Measurements from ENCODE around the gene GREM2.

GREM2 gene

GRCh38 chr1:240527086-240527485 lies 84.9 kb downstream of the GREM2 start:
- no peaks in the 10 kb centered on the region for H3K27me3 ChIP-seq (ENCODE audit: control insufficient read depth, insufficient read depth, low read length, poor library complexity, severe bottlenecking)

GRCh38 chr1:240526312-240526711 lies 85.6 kb downstream of the GREM2 start:
- Histone ChIP-seq H3K36me3 (ENCODE audit: control insufficient read depth, insufficient read depth, low read length) (no peaks in the 10 kb centered on the region), H3K27me3 (ENCODE audit: control insufficient read depth, insufficient read depth, low read length, poor library complexity, severe bottlenecking) (no peaks in the 10 kb centered on the region), H3K4me3 (ENCODE audit: insufficient read depth, low read depth, low read length) (no peak overlapping the region), H3K9me3 (ENCODE audit: control insufficient read depth, low read length) (no peaks in the 10 kb centered on the region), H3K27ac (ENCODE audit: insufficient read depth, low read depth, low read length, poor library complexity, severe bottlenecking) (no peak overlapping the region), H3K4me1 (ENCODE audit: control insufficient read depth, insufficient read depth, low read length) (no peaks in the 10 kb centered on the region)
- 72 to 73% methylated on average over 6 to 7 of the region's 7 CpGs for WGBS, 2 experiments

More at GRCh38 chr1:240527086-240527485, 84.9 kb downstream of the GREM2 start:
- Histone ChIP-seq H3K4me3 (ENCODE audit: insufficient read depth, low read depth, low read length) (no peak overlapping the region), H3K36me3 (ENCODE audit: control insufficient read depth, insufficient read depth, low read length) (no peaks in the 10 kb centered on the region), H3K27ac (ENCODE audit: insufficient read depth, low read depth, low read length, poor library complexity, severe bottlenecking) (no peak overlapping the region), H3K4me1 (ENCODE audit: control insufficient read depth, insufficient read depth, low read length) (no peaks in the 10 kb centered on the region), H3K9me3 (ENCODE audit: control insufficient read depth, low read length) (no peaks in the 10 kb centered on the region)
- 90 to 91% methylated on average over 1 of the region's 1 CpG for WGBS, 2 experiments

- no peaks in the 10 kb centered on the region for H3K27me3 ChIP-seq (ENCODE audit: control insufficient read depth, insufficient read depth, low read length, poor library complexity, severe bottlenecking)
- no peak overlapping the region for H3K27ac ChIP-seq (ENCODE audit: insufficient read depth, low read depth, low read length, poor library complexity, severe bottlenecking)
- WGBS, 2 experiments = 88 to 92% methylated on average over 4 of the region's 4 CpGs
- H3K36me3 ChIP-seq (ENCODE audit: control insufficient read depth, insufficient read depth, low read length) = no peaks in the 10 kb centered on the region
- no peaks in the 10 kb centered on the region for H3K4me1 ChIP-seq (ENCODE audit: control insufficient read depth, insufficient read depth, low read length)
- H3K9me3 ChIP-seq (ENCODE audit: control insufficient read depth, low read length) = no peaks in the 10 kb centered on the region
- H3K4me3 ChIP-seq (ENCODE audit: insufficient read depth, low read depth, low read length) = no peak overlapping the region
These were observed 87.4 kb downstream of the GREM2 start for GRCh38 chr1:240524356-240525069.

- Histone ChIP-seq H3K36me3 (ENCODE audit: control insufficient read depth, insufficient read depth, low read length) (no peaks in the 10 kb centered on the region), H3K27me3 (ENCODE audit: control insufficient read depth, insufficient read depth, low read length, poor library complexity, severe bottlenecking) (no peaks in the 10 kb centered on the region), H3K27ac (ENCODE audit: insufficient read depth, low read depth, low read length, poor library complexity, severe bottlenecking) (no peak overlapping the region), H3K9me3 (ENCODE audit: control insufficient read depth, low read length) (no peaks in the 10 kb centered on the region), H3K4me3 (ENCODE audit: insufficient read depth, low read depth, low read length) (no peak overlapping the region), H3K4me1 (ENCODE audit: control insufficient read depth, insufficient read depth, low read length) (no peaks in the 10 kb centered on the region)
- WGBS, 2 experiments = 87 to 91% methylated on average over 6 of the region's 6 CpGs
These were observed 89.7 kb downstream of the GREM2 start for GRCh38 chr1:240522122-240522822.

GRCh38 chr1:240517891-240518290 lies 94.1 kb downstream of the GREM2 start:
- no peaks in the 10 kb centered on the region for H3K36me3 ChIP-seq (ENCODE audit: control insufficient read depth, insufficient read depth, low read length)
- H3K27ac ChIP-seq (ENCODE audit: insufficient read depth, low read depth, low read length, poor library complexity, severe bottlenecking) = no peak overlapping the region
- no peaks in the 10 kb centered on the region for H3K9me3 ChIP-seq (ENCODE audit: control insufficient read depth, low read length)
- no peak overlapping the region for H3K4me3 ChIP-seq (ENCODE audit: insufficient read depth, low read depth, low read length)
- H3K27me3 ChIP-seq (ENCODE audit: control insufficient read depth, insufficient read depth, low read length, poor library complexity, severe bottlenecking) = no peaks in the 10 kb centered on the region
- H3K4me1 ChIP-seq (ENCODE audit: control insufficient read depth, insufficient read depth, low read length) = no peaks in the 10 kb centered on the region
- WGBS, 2 experiments = 85 to 94% methylated on average over 4 of the region's 4 CpGs

- 96 to 99% methylated on average over 2 of the region's 2 CpGs for WGBS, 2 experiments
- no peaks in the 10 kb centered on the region for H3K36me3 ChIP-seq (ENCODE audit: control insufficient read depth, insufficient read depth, low read length)
- H3K4me1 ChIP-seq (ENCODE audit: control insufficient read depth, insufficient read depth, low read length) = no peaks in the 10 kb centered on the region
- no peaks in the 10 kb centered on the region for H3K27me3 ChIP-seq (ENCODE audit: control insufficient read depth, insufficient read depth, low read length, poor library complexity, severe bottlenecking)
- H3K9me3 ChIP-seq (ENCODE audit: control insufficient read depth, low read length) = no peaks in the 10 kb centered on the region
- no peak overlapping the region for H3K27ac ChIP-seq (ENCODE audit: insufficient read depth, low read depth, low read length, poor library complexity, severe bottlenecking)
- H3K4me3 ChIP-seq (ENCODE audit: insufficient read depth, low read depth, low read length) = no peak overlapping the region
These were observed 95.9 kb downstream of the GREM2 start for GRCh38 chr1:240516069-240516468.

- no peaks in the 10 kb centered on the region for H3K27me3 ChIP-seq (ENCODE audit: control insufficient read depth, insufficient read depth, low read length, poor library complexity, severe bottlenecking)
- 79 to 84% methylated on average over 1 of the region's 1 CpG for WGBS, 2 experiments
These were observed 96.5 kb downstream of the GREM2 start for GRCh38 chr1:240515505-240515904.

GRCh38 chr1:240511789-240512188 lies 100.2 kb downstream of the GREM2 start:
- Histone ChIP-seq H3K27me3 (ENCODE audit: control insufficient read depth, insufficient read depth, low read length, poor library complexity, severe bottlenecking) (no peaks in the 10 kb centered on the region), H3K4me1 (ENCODE audit: control insufficient read depth, insufficient read depth, low read length) (no peaks in the 10 kb centered on the region), H3K27ac (ENCODE audit: insufficient read depth, low read depth, low read length, poor library complexity, severe bottlenecking) (no peak overlapping the region), H3K4me3 (ENCODE audit: insufficient read depth, low read depth, low read length) (no peak overlapping the region), H3K36me3 (ENCODE audit: control insufficient read depth, insufficient read depth, low read length) (no peaks in the 10 kb centered on the region), H3K9me3 (ENCODE audit: control insufficient read depth, low read length) (no peaks in the 10 kb centered on the region)

More at GRCh38 chr1:240515505-240515904, 96.5 kb downstream of the GREM2 start:
- Histone ChIP-seq H3K4me1 (ENCODE audit: control insufficient read depth, insufficient read depth, low read length) (no peaks in the 10 kb centered on the region), H3K9me3 (ENCODE audit: control insufficient read depth, low read length) (no peaks in the 10 kb centered on the region), H3K27ac (ENCODE audit: insufficient read depth, low read depth, low read length, poor library complexity, severe bottlenecking) (no peak overlapping the region), H3K4me3 (ENCODE audit: insufficient read depth, low read depth, low read length) (no peak overlapping the region), H3K36me3 (ENCODE audit: control insufficient read depth, insufficient read depth, low read length) (no peaks in the 10 kb centered on the region)

- Histone ChIP-seq H3K9me3 (ENCODE audit: control insufficient read depth, low read length) (no peaks in the 10 kb centered on the region), H3K27ac (ENCODE audit: insufficient read depth, low read depth, low read length, poor library complexity, severe bottlenecking) (no peak overlapping the region), H3K27me3 (ENCODE audit: control insufficient read depth, insufficient read depth, low read length, poor library complexity, severe bottlenecking) (no peaks in the 10 kb centered on the region), H3K36me3 (ENCODE audit: control insufficient read depth, insufficient read depth, low read length) (no peaks in the 10 kb centered on the region), H3K4me1 (ENCODE audit: control insufficient read depth, insufficient read depth, low read length) (no peaks in the 10 kb centered on the region), H3K4me3 (ENCODE audit: insufficient read depth, low read depth, low read length) (no peak overlapping the region)
- 90 to 94% methylated on average over 2 of the region's 2 CpGs for WGBS, 2 experiments
These were observed 103.0 kb downstream of the GREM2 start for GRCh38 chr1:240508950-240509349.

GRCh38 chr1:240508201-240508600 lies 103.8 kb downstream of the GREM2 start:
- Histone ChIP-seq H3K9me3 (ENCODE audit: control insufficient read depth, low read length) (no peaks in the 10 kb centered on the region), H3K36me3 (ENCODE audit: control insufficient read depth, insufficient read depth, low read length) (no peaks in the 10 kb centered on the region), H3K4me1 (ENCODE audit: control insufficient read depth, insufficient read depth, low read length) (no peaks in the 10 kb centered on the region), H3K27ac (ENCODE audit: insufficient read depth, low read depth, low read length, poor library complexity, severe bottlenecking) (no peak overlapping the region), H3K4me3 (ENCODE audit: insufficient read depth, low read depth, low read length) (no peak overlapping the region), H3K27me3 (ENCODE audit: control insufficient read depth, insufficient read depth, low read length, poor library complexity, severe bottlenecking) (no peaks in the 10 kb centered on the region)
- 88 to 96% methylated on average over 1 to 3 of the region's 3 CpGs for WGBS, 2 experiments
